Activated gamma-delta T cell treated with anti-CD3 and anti-CD28 coated beads, Interleukin-2, amount 50 U/mL, for 16 hours (primary cell): ENCODE data around the gene TRPC4.

Experiments used
- DNase-seq: peaks from one replicate; pipeline ENCODE4 v3.0.0-alpha.2; 2020; ENCODE audit warnings: low read depth

Gene TRPC4

GRCh38 chr13:37716420-37717195, 153.0 kb downstream of the TRPC4 start:
- DNase-seq = no peak

GRCh38 chr13:37715606-37716015, 154.0 kb downstream of the TRPC4 start:
- no peak for DNase-seq

- no peak for DNase-seq
Measured at GRCh38 chr13:37709318-37709717, 160.3 kb downstream of the TRPC4 start.

GRCh38 chr13:37707739-37708500, 161.7 kb downstream of the TRPC4 start:
- DNase-seq = no peak

DNA sequence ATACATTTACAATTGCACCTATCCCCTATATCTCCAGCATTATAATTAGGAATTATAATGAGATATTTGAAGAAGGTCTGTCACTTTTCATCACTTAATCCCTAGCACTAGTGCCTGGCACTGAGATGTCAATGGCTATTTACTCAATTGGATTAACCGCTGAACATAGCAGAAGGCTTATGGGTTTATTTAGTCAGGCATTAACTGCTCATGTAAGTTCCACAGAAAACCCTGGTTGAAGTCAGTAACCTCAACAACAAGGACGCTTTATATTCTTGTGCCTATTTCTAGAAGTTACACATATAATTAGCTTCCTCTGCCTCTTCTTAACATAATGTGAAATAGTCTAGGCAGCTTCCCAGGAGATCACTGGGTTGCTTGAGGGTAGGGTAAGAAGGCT, 163.5 kb downstream of the TRPC4 start:
- DNase-seq = no peak

DNA sequence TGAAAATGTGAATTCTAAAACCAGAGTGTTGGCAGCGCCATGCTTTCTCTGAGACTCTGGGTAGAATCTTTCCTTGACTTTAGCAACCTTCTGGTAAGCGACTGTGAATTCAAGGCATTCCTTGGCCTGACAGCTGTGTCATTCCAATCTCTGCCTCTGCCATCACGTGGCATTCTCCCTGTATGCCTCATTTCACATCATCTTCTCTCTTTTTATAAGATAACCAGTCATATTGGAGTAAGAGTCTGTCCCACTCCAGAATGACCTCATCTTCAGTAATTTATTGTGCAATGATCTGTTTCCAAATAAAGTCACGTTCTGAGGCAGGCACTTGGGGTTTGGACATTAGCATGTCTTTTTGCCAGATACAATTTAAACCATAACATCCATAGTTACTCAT, 167.6 kb downstream of the TRPC4 start:
- no peak for DNase-seq

GRCh38 chr13:37701306-37701705, 168.3 kb downstream of the TRPC4 start:
- DNase-seq = no peak

- no peak for DNase-seq
Measured at GRCh38 chr13:37700887-37701286, 168.7 kb downstream of the TRPC4 start.

DNA sequence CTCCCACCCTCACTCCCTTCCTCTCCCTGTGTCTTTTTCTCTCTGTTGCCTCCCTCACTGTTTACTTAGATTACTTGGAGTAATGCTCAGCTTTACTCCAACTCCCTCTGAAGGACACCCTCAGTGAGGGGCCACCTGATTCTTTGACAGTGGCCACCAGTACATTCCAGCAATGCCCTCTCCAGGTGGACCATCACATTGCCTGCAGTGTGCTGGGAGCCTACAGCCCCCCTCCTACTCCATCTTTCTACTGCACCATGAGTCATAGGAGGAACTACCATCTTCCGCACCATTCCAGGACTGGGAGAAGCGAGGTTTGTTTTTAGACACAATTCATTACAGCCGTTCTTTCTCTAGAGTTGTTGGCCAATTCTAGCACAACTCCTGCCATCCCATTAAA, 174.4 kb downstream of the TRPC4 start:
- DNase-seq = no peak

- no peak for DNase-seq
Measured at GRCh38 chr13:37690361-37690760, 179.2 kb downstream of the TRPC4 start.

- DNase-seq = no peak
Measured at GRCh38 chr13:37686501-37686900, 183.1 kb downstream of the TRPC4 start.

DNA sequence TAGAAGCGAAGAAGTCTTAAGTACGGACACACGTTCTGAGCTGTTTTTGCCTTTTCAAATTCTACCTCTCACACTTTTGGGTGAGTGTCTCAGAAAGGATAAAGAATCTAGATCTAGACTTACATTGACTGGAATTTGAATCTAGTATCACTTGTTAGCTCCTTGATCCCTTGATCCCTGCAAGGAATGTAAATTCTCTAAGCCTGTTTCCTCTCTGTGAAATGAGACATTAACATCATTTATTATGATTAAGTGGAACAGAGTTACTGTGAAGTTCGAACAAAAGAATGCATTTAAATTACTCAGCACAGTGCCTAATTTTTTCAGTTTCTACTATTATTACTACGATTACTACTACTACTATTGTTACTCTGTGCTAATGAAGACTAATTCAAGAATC, 184.4 kb downstream of the TRPC4 start:
- DNase-seq = no peak

- DNase-seq = no peak
Measured at GRCh38 chr13:37682496-37682895, 187.1 kb downstream of the TRPC4 start.

GRCh38 chr13:37681281-37682032, 188.1 kb downstream of the TRPC4 start:
- no peak for DNase-seq

DNA sequence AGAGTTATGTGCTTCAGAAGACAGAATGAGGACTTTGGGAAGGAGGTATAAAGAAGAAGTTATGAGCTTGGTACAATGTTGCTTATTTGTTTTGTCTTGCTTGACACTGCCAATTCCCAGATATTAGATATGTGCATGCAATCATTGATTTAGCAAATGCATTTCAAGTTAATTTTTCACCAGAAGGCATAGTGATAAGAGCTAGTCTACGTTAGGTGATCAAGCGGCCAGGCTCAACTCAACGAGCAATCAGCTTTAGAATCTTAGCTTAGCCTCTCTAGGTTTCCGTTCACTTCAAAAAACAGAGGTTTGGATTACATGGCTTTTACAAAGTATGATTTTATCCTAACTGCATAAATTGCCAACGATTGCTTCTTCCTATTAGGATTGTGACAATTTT, 189.4 kb downstream of the TRPC4 start:
- no peak for DNase-seq

- DNase-seq = no peak
Measured at GRCh38 chr13:37679043-37679442, 190.5 kb downstream of the TRPC4 start.

DNA sequence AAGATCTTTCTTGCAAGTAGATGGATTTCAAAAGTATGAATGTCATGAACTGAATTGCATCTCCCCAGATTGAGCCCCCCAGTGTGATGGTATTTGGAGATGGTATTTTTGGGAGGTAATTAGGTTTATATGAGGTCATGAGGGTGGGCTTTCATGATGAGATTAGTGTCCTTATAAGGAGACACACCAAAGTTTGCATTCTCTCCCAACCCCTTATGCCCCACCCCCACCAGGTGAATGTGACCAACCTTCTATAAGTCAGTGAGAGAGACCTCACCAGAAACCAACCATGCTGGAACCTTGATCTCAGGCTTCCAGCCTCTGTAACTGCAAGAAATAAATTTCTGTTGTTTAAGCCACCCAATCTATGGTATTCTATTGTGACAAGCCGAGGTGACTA, 199.7 kb downstream of the TRPC4 start:
- no peak for DNase-seq

DNA sequence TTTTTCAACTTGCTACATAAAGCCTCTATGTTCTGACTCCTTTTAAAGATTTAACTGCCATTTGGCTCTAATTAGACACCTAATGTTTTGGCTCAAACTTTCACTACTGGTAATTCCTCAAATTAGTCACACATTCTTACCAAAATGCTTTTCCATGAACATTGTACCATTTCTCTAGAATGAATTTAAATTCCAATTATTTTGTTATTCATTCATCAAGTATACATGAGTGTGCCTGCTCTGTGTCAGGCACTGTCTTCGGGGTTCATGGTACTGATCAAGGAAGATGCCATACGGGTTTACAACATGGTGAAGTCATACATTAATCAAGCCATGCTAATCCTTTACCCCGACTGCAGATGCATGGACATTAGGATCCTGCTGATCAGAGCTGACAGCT, 201.9 kb downstream of the TRPC4 start:
- no peak for DNase-seq

DNA sequence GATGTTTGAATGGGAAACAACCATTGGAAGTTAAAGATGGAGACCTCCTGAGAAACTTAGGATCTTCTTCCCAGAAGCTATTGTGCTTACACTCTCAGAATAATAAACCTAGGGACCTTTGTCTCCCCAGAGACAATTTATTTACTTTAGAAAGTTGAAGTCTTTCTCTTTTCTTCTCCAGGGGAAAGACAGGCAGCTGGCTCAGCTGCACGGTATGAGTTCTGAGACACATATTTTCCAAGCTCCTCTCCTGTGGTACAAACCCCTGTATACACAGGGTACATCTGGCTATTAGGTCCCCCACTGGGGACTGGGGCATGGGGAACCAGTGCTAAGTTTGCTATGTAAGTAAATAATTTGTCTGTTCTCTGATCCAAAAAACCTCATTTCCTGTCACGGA, 203.5 kb downstream of the TRPC4 start:
- DNase-seq = no peak

GRCh38 chr13:37665420-37665819, 204.2 kb downstream of the TRPC4 start:
- DNase-seq = no peak

GRCh38 chr13:37663724-37664123, 205.8 kb downstream of the TRPC4 start:
- no peak for DNase-seq

- no peak for DNase-seq
Measured at GRCh38 chr13:37662624-37663023, 206.9 kb downstream of the TRPC4 start.

GRCh38 chr13:37657956-37658355, 211.6 kb downstream of the TRPC4 start:
- no peak for DNase-seq
